CD14-positive monocyte (primary cell): Measurements from ENCODE around the gene BATF2. TPM values are rescaled to one million over a fixed set of nuclear protein-coding genes. Genes with fewer than 3 reads are reported as not detected.
"Not testable (repeated sequence)": the region's sequence is repeated elsewhere in the genome, so short reads cannot be mapped to it uniquely, and the experiment has no call there.

ENCODE experiments used
- DNase-seq, 3 donors: peaks; one replicate each; pipeline ENCODE4 v3.0.0-alpha.2; 2011 to 2022
- H2AFZ ChIP-seq: 2 replicates; pipeline ENCODE4 v1.6.0; 2012; ENCODE audit warnings: mild to moderate bottlenecking, low read depth, low read length, inconsistent platforms; ENCODE audit not compliant: insufficient read depth, poor library complexity, severe bottlenecking
- H3K27ac ChIP-seq, 2 donors: 1 replicate in 1 of 2; 2 replicates in 1 of 2; pipeline ENCODE4 v1.5.1; 2012 to 2013; ENCODE audit warnings: low read length in 2 of 2, control low read depth in 1 of 2, inconsistent platforms in 1 of 2, low read depth in 1 of 2, mild to moderate bottlenecking in 1 of 2
- H3K27me3 ChIP-seq, 2 donors: one replicate each; pipeline versions ENCODE4 v1.6.0 to v1.6.1; 2011 to 2013; ENCODE audit warnings: low read length in 2 of 2; ENCODE audit not compliant: control insufficient read depth in 2 of 2, insufficient read depth in 2 of 2
- H3K36me3 ChIP-seq, 2 donors: replicated peaks in 1 of 2; 1 replicate in 1 of 2; 2 replicates in 1 of 2; pipeline versions ENCODE4 v1.5.1 to v1.6.1; 2012 to 2013; ENCODE audit warnings: low read length in 2 of 2, control low read depth in 1 of 2, inconsistent platforms in 1 of 2, mild to moderate bottlenecking in 1 of 2; ENCODE audit not compliant: insufficient read depth in 2 of 2, control insufficient read depth in 1 of 2
- H3K4me1 ChIP-seq, 2 donors: 1 replicate in 1 of 2; 2 replicates in 1 of 2; pipeline versions ENCODE4 v1.5.1 to v1.6.1; 2012 to 2013; ENCODE audit warnings: low read length in 2 of 2, control low read depth in 1 of 2, inconsistent platforms in 1 of 2, mild to moderate bottlenecking in 1 of 2, moderate library complexity in 1 of 2; ENCODE audit not compliant: insufficient read depth in 2 of 2, control insufficient read depth in 1 of 2
- H3K4me2 ChIP-seq: replicated peaks from 2 replicates; pipeline ENCODE3; 2012; ENCODE audit warnings: low read length, moderate library complexity, mild to moderate bottlenecking; ENCODE audit not compliant: poor library complexity, severe bottlenecking; ENCODE audit errors: extremely low read depth
- H3K4me3 ChIP-seq, 3 experiments: fragments of 200-600 bp in 1 of 3; sonication (generic) in 1 of 3; replicated peaks in 1 of 3; 1 replicate in 2 of 3; 2 replicates in 1 of 3; pipeline ENCODE4 v1.5.1; 2011 to 2013; ENCODE audit warnings: low read length in 3 of 3, mild to moderate bottlenecking in 3 of 3, control low read depth in 2 of 3, low read depth in 2 of 3, inconsistent platforms in 1 of 3, moderate library complexity in 1 of 3
- H3K79me2 ChIP-seq: 2 replicates; pipeline ENCODE4 v1.6.0; 2012; ENCODE audit warnings: mild to moderate bottlenecking, control low read depth, inconsistent platforms, low read length, moderate library complexity; ENCODE audit not compliant: insufficient read depth
- H3K9ac ChIP-seq: 2 replicates; pipeline ENCODE4 v1.6.0; 2017; ENCODE audit warnings: low read length, mild to moderate bottlenecking; ENCODE audit not compliant: insufficient read depth, poor library complexity, severe bottlenecking
- H3K9me3 ChIP-seq, 2 donors: replicated peaks in 1 of 2; 1 replicate in 1 of 2; 2 replicates in 1 of 2; pipeline versions ENCODE4 v1.5.1 to v1.6.1; 2012 to 2013; ENCODE audit warnings: low read length in 2 of 2, control low read depth in 1 of 2; ENCODE audit not compliant: control insufficient read depth in 1 of 2, insufficient read depth in 1 of 2
- H4K20me1 ChIP-seq: 2 replicates; pipeline ENCODE4 v1.6.0; 2012; ENCODE audit warnings: mild to moderate bottlenecking, low read length, control low read depth, moderate library complexity; ENCODE audit not compliant: insufficient read depth
- H3K27ac Mint-ChIP-seq, 7 donors: one replicate each; pipeline ENCODE4 v1.8.0; 2020; ENCODE audit warnings: mild to moderate bottlenecking in 7 of 7, mixed read lengths in 7 of 7, moderate library complexity in 6 of 7, inconsistent platforms in 2 of 7
- H3K27me3 Mint-ChIP-seq, 3 donors: one replicate each; pipeline ENCODE4 v1.8.0; 2021 to 2022; ENCODE audit warnings: low read depth in 3 of 3, mild to moderate bottlenecking in 3 of 3, mixed read lengths in 3 of 3, moderate library complexity in 3 of 3, inconsistent platforms in 1 of 3
- H3K36me3 Mint-ChIP-seq, 2 donors: one replicate each; pipeline ENCODE4 v1.8.0; 2020; ENCODE audit warnings: mixed read lengths in 2 of 2, inconsistent platforms in 1 of 2, mild to moderate bottlenecking in 1 of 2
- H3K4me1 Mint-ChIP-seq: one replicate; pipeline ENCODE4 v1.8.0; 2020; ENCODE audit warnings: mild to moderate bottlenecking, mixed read lengths
- H3K4me3 Mint-ChIP-seq, 2 donors: one replicate each; pipeline ENCODE4 v1.8.0; 2020; ENCODE audit warnings: mild to moderate bottlenecking in 2 of 2, mixed read lengths in 2 of 2, moderate library complexity in 1 of 2
- H3K9me3 Mint-ChIP-seq, 7 donors: one replicate each; pipeline ENCODE4 v1.8.0; 2020 to 2022; ENCODE audit warnings: mixed read lengths in 7 of 7, mild to moderate bottlenecking in 6 of 7, moderate library complexity in 6 of 7, inconsistent platforms in 2 of 7
- CTCF ChIP-seq: fragments of 200-600 bp; IDR thresholded peaks from one replicate; pipeline ENCODE4 v1.8.0; 2022; ENCODE audit warnings: antibody characterized with exemption, mild to moderate bottlenecking
- WGBS: methylation state at CpG from one replicate; pipeline ENCODE4 v1.1.5; 2013; ENCODE audit warnings: missing lambda C conversion rate; ENCODE audit not compliant: insufficient coverage; 5-methylcytosine and 5-hydroxymethylcytosine counted together
- intact Hi-C, 2 donors: fragments of 100-400 bp; cut with micrococcal nuclease; formaldehyde crosslinking; loops; one replicate each; pipeline versions ENCODE4 v1.15.0 to v1.15.1; 2023
- polyA plus RNA-seq, 3 donors: library from polyadenylated mRNA; depleted of rRNA in 1 of 3; unstranded in 2 of 3; stranded (reverse) in 1 of 3; fragments of 300-500 nt in 2 of 3; fragments of >200 nt in 1 of 3; fragmentation: Illumina TruSeq in 2 of 3; gene quantifications; 1 replicate in 2 of 3; 2 replicates in 1 of 3; pipeline ENCODE4 v1.2.3, GENCODE V29; 2012 to 2021

BATF2 gene
- polyA plus RNA-seq, 3 donors: 0.97 to 1.7 (median 1.1) TPM

- H3K4me3 ChIP-seq: peak overlapping the region in 1 of 3 experiments; percentile 71
- H3K27me3 ChIP-seq: no peaks in the 10 kb centered on the region
- peak overlapping the region; percentile 75 to 91 for H3K4me3 Mint-ChIP-seq
- H3K79me2 ChIP-seq: no peaks in the 10 kb centered on the region
- TF ChIP-seq CTCF: no peak
- H4K20me1 ChIP-seq: no peaks in the 10 kb centered on the region
- H3K9me3 ChIP-seq: no peaks in the 10 kb centered on the region
- DNase-seq: no peak
- H3K4me1 ChIP-seq: peaks cover 50 to 54% of the 10 kb centered on the region in 2 donors
- no peak overlapping the region for H3K9ac ChIP-seq
- H3K27ac Mint-ChIP-seq: peak overlapping the region in 1 of 7 donors; percentile 41
- H3K4me1 Mint-ChIP-seq: peaks cover 56% of the 10 kb centered on the region
- no peak overlapping the region for H3K27ac ChIP-seq
- peaks cover 21 to 30% of the 10 kb centered on the region in 2 donors for H3K36me3 Mint-ChIP-seq
- peak overlapping the region; percentile 41 for H2AFZ ChIP-seq
- peaks cover 4 to 5% (median 5%) of the 10 kb centered on the region in 3 donors for H3K27me3 Mint-ChIP-seq
- intact Hi-C loops: no loop called here
- 85% methylated on average over 12 of the region's 13 CpGs for WGBS
- H3K36me3 ChIP-seq: no peaks in the 10 kb centered on the region
- peak overlapping the region; percentile 69 for H3K4me2 ChIP-seq
- H3K9me3 Mint-ChIP-seq: peaks cover 0 to 2% (median 0%) of the 10 kb centered on the region in 7 donors
These were observed 7.4 kb downstream of the BATF2 start for GRCh38 chr11:64989416-64989815.

GRCh38 chr11:64987998-64988854 lies 8.5 kb downstream of the BATF2 start:
- Mint-ChIP-seq H3K4me1 (peaks cover 62% of the 10 kb centered on the region), H3K9me3 (peaks cover 0 to 2% (median 0%) of the 10 kb centered on the region in 7 donors), H3K36me3 (peaks cover 17 to 24% of the 10 kb centered on the region in 2 donors), H3K4me3 (no peak overlapping the region), H3K27ac (peak overlapping the region in 4 of 7 donors; percentile 53 to 78 (median 76)), H3K27me3 (peaks cover 4 to 10% (median 7%) of the 10 kb centered on the region in 3 donors)
- Histone ChIP-seq H3K36me3 (no peaks in the 10 kb centered on the region), H3K4me1 (peaks cover 50 to 60% of the 10 kb centered on the region in 2 donors), H4K20me1 (no peaks in the 10 kb centered on the region), H3K27ac (no peak overlapping the region), H3K27me3 (no peaks in the 10 kb centered on the region), H3K4me3 (peak overlapping the region in 1 of 3 experiments; percentile 71), H3K9ac (no peak overlapping the region), H3K4me2 (peak overlapping the region; percentile 36), H3K9me3 (no peaks in the 10 kb centered on the region), H3K79me2 (no peaks in the 10 kb centered on the region), H2AFZ (no peak overlapping the region)
- 80% methylated on average over 1 of the region's 6 CpGs for WGBS
- no peak for TF ChIP-seq CTCF
- intact Hi-C loops: no loop called here
- no peak for DNase-seq

GRCh38 chr11:64983339-64983738 lies 13.4 kb downstream of the BATF2 start:
- not testable (repeated sequence) for H3K9ac ChIP-seq, H3K27ac ChIP-seq

More at GRCh38 chr11:64983339-64983738, 13.4 kb downstream of the BATF2 start:
- H3K4me3 ChIP-seq, H3K36me3 ChIP-seq, H3K27ac Mint-ChIP-seq, H3K36me3 Mint-ChIP-seq, H3K27me3 ChIP-seq, H3K4me2 ChIP-seq, H3K79me2 ChIP-seq, H2AFZ ChIP-seq, H3K9me3 Mint-ChIP-seq, intact Hi-C loops, DNase-seq, H3K9me3 ChIP-seq, H4K20me1 ChIP-seq: not testable (repeated sequence)
- no CpG with 5 or more reads among the region's 5 CpGs for WGBS
- peaks cover 24% of the 10 kb centered on the region for H3K4me1 Mint-ChIP-seq
- H3K4me3 Mint-ChIP-seq: peak overlapping the region in 1 of 2 donors; percentile 26
- peaks cover 15 to 22% of the 10 kb centered on the region in 2 donors for H3K4me1 ChIP-seq
- H3K27me3 Mint-ChIP-seq: peaks cover 6 to 18% (median 9%) of the 10 kb centered on the region in 3 donors
